Fibroblast of lung (primary cell): ENCODE results near the gene GRAMD4. TPM values are rescaled to one million over a fixed set of nuclear protein-coding genes. Genes with fewer than 3 reads are reported as not detected.

Source experiments
- DNase-seq, 2 donors: peaks; one replicate each; pipeline versions ENCODE4 v3.0.0 to v3.0.0-alpha.2; 2010; ENCODE audit warnings: low read depth in 2 of 2
- H2AFZ ChIP-seq: 2 replicates; pipeline ENCODE4 v1.5.1; 2012; ENCODE audit warnings: low read length, control low read depth, inconsistent platforms
- H3K27ac ChIP-seq: 2 replicates; pipeline ENCODE4 v1.5.1; 2011; ENCODE audit warnings: low read length, control low read depth; ENCODE audit not compliant: insufficient read depth
- H3K27me3 ChIP-seq: 2 replicates; pipeline ENCODE4 v1.5.1; 2011; ENCODE audit warnings: mild to moderate bottlenecking, low read length; ENCODE audit not compliant: control insufficient read depth, insufficient read depth
- H3K36me3 ChIP-seq: 2 replicates; pipeline ENCODE4 v1.5.1; 2011; ENCODE audit warnings: low read length; ENCODE audit not compliant: control insufficient read depth, insufficient read depth
- H3K4me1 ChIP-seq: 2 replicates; pipeline ENCODE4 v1.5.1; 2011; ENCODE audit warnings: low read length; ENCODE audit not compliant: control insufficient read depth, insufficient read depth; ENCODE audit errors: extremely low read depth
- H3K4me2 ChIP-seq: 2 replicates; pipeline ENCODE4 v1.5.1; 2011; ENCODE audit warnings: low read length, control low read depth; ENCODE audit not compliant: insufficient read depth; ENCODE audit errors: extremely low read depth
- H3K4me3 ChIP-seq, 4 experiments: fragments of 200-600 bp in 1 of 4; sonication (generic) in 1 of 4; replicated peaks in 1 of 4; 2 replicates each; pipeline ENCODE4 v1.5.1; 2011 to 2016; ENCODE audit warnings: low read length in 4 of 4, low read depth in 3 of 4, mild to moderate bottlenecking in 3 of 4, control low read depth in 2 of 4, inconsistent platforms in 1 of 4, mixed read lengths in 1 of 4; ENCODE audit not compliant: insufficient read depth in 1 of 4; ENCODE audit errors: control extremely low read depth in 1 of 4
- H3K79me2 ChIP-seq: 2 replicates; pipeline ENCODE4 v1.5.1; 2012; ENCODE audit warnings: mild to moderate bottlenecking, low read length, inconsistent platforms; ENCODE audit not compliant: control insufficient read depth, insufficient read depth
- H3K9ac ChIP-seq: 2 replicates; pipeline ENCODE4 v1.5.1; 2011; ENCODE audit warnings: mild to moderate bottlenecking, low read length, control low read depth; ENCODE audit not compliant: insufficient read depth
- H3K9me3 ChIP-seq: 2 replicates; pipeline ENCODE4 v1.5.1; 2012; ENCODE audit warnings: low read depth, low read length; ENCODE audit not compliant: control insufficient read depth, insufficient read depth
- H4K20me1 ChIP-seq: 2 replicates; pipeline ENCODE4 v1.5.1; 2011; ENCODE audit warnings: low read length; ENCODE audit not compliant: control insufficient read depth, insufficient read depth; ENCODE audit errors: extremely low read depth
- CTCF ChIP-seq, 2 donors: IDR thresholded peaks in 1 of 2; conservative IDR thresholded peaks in 1 of 2; 1 replicate in 1 of 2; 2 replicates in 1 of 2; pipeline ENCODE4 v1.5.1; 2011 to 2012; ENCODE audit warnings: low read length in 2 of 2, control low read depth in 1 of 2, inconsistent platforms in 1 of 2, low read depth in 1 of 2, mild to moderate bottlenecking in 1 of 2
- EZH2 ChIP-seq: IDR thresholded peaks from 2 replicates; pipeline ENCODE4 v1.5.1; 2012; ENCODE audit warnings: low read length, control low read depth, mild to moderate bottlenecking; ENCODE audit errors: missing control alignments
- polyA plus RNA-seq, 2 donors: library from polyadenylated mRNA; depleted of rRNA in 1 of 2; stranded (reverse) in 1 of 2; unstranded in 1 of 2; fragments of >200 nt; gene quantifications; 2 replicates each; pipeline ENCODE4 v1.2.1, GENCODE V29; 2011 to 2012; ENCODE audit warnings: missing spikeins in 1 of 2
- total RNA-seq: library from RNA; depleted of rRNA; stranded (reverse); fragments of >200 nt; gene quantifications from 2 replicates; pipeline ENCODE4 v1.2.1, GENCODE V29; 2014

The GRAMD4 gene
- total and polyA plus RNA-seq, 2 donors (not counting 1 experiment from before 2014, with no cell fraction given) = 7.5 to 37.3 TPM

GRCh38 chr22:46573781-46574437, 46.3 kb upstream of the GRAMD4 start:
- H3K79me2 ChIP-seq = no peaks in the 10 kb centered on the region
- H3K27ac ChIP-seq = no peak overlapping the region
- no peaks in the 10 kb centered on the region for H3K9me3 ChIP-seq
- no peak overlapping the region for H3K9ac ChIP-seq
- TF ChIP-seq EZH2 = no peak
- TF ChIP-seq CTCF (conservative IDR thresholded peaks at IDR 0.05 in 1 of 2, IDR thresholded peaks at IDR 0.05 in 1 of 2; ENCODE audit: low read depth in 1 of 2, low read length in 2 of 2) = no peak
- H3K4me2 ChIP-seq = no peak overlapping the region
- no peaks in the 10 kb centered on the region for H3K4me1 ChIP-seq
- H3K4me3 ChIP-seq = no peak overlapping the region
- DNase-seq = no peak
- H2AFZ ChIP-seq = no peak overlapping the region
- peaks cover 3% of the 10 kb centered on the region for H3K27me3 ChIP-seq
- H3K36me3 ChIP-seq = no peaks in the 10 kb centered on the region
- H4K20me1 ChIP-seq = no peaks in the 10 kb centered on the region

- H3K4me1 ChIP-seq = no peaks in the 10 kb centered on the region
- TF ChIP-seq CTCF (conservative IDR thresholded peaks at IDR 0.05 in 1 of 2, IDR thresholded peaks at IDR 0.05 in 1 of 2; ENCODE audit: low read depth in 1 of 2, low read length in 2 of 2) (no peak), EZH2 (no peak)
- no peak overlapping the region for H2AFZ ChIP-seq
- H3K9me3 ChIP-seq = no peaks in the 10 kb centered on the region
- no peaks in the 10 kb centered on the region for H4K20me1 ChIP-seq
- no peak for DNase-seq
- H3K4me3 ChIP-seq = no peak overlapping the region
- no peak overlapping the region for H3K4me2 ChIP-seq
- no peak overlapping the region for H3K9ac ChIP-seq
- H3K27ac ChIP-seq = no peak overlapping the region
- H3K27me3 ChIP-seq = peaks cover 3% of the 10 kb centered on the region
- H3K36me3 ChIP-seq = no peaks in the 10 kb centered on the region
- no peaks in the 10 kb centered on the region for H3K79me2 ChIP-seq
These were observed 45.7 kb upstream of the GRAMD4 start for GRCh38 chr22:46574438-46574992.

GRCh38 chr22:46574993-46575910, 44.9 kb upstream of the GRAMD4 start:
- TF ChIP-seq EZH2 = no peak
- no peak for TF ChIP-seq CTCF (conservative IDR thresholded peaks at IDR 0.05 in 1 of 2, IDR thresholded peaks at IDR 0.05 in 1 of 2; ENCODE audit: low read depth in 1 of 2, low read length in 2 of 2)
- H3K27me3 ChIP-seq = peaks cover 3% of the 10 kb centered on the region
- H2AFZ ChIP-seq = no peak overlapping the region
- no peak overlapping the region for H3K27ac ChIP-seq
- no peaks in the 10 kb centered on the region for H3K36me3 ChIP-seq
- H3K9me3 ChIP-seq = no peaks in the 10 kb centered on the region
- H3K4me1 ChIP-seq = no peaks in the 10 kb centered on the region
- no peak for DNase-seq
- H4K20me1 ChIP-seq = no peaks in the 10 kb centered on the region
- no peak overlapping the region for H3K9ac ChIP-seq
- no peak overlapping the region for H3K4me2 ChIP-seq
- no peak overlapping the region for H3K4me3 ChIP-seq
- H3K79me2 ChIP-seq = no peaks in the 10 kb centered on the region
